Measurements from ENCODE around the gene TMEM187. TPM values are rescaled to one million over a fixed set of nuclear protein-coding genes. Genes with fewer than 3 reads are reported as not detected.

The TMEM187 gene
- total RNA-seq, 1 donor from 2014 or later: 8.6 TPM

DNA sequence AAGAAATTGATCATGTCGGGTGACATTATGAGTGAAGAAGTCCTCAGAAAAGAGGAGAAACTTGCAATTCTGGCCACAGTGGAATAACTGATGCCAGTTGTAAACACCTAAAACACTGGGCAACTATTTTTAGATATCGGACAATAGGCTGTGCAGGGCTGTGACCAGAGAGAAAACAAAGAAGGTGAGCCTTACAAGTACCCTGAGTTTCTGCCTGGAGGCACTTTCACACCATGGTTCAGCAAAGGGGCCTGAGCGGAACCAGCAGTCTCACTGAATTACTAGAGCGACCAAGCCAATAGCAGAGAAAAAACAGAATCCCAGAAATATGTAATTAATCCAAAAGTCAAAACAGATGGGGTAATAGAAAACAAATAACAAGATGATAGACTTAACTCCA is 36.0 kb downstream of the TMEM187 start:
- Histone ChIP-seq H3K79me2 (ENCODE audit: insufficient read depth, low read length) (no peaks in the 10 kb centered on the region), H2AFZ (ENCODE audit: low read depth, low read length) (no peak overlapping the region), H4K20me1 (ENCODE audit: insufficient read depth, low read length) (peaks cover 6% of the 10 kb centered on the region), H3K27me3 (ENCODE audit: insufficient read depth, low read length) (no peaks in the 10 kb centered on the region), H3K4me1 (ENCODE audit: insufficient read depth, low read length) (no peaks in the 10 kb centered on the region), H3K9me3 (ENCODE audit: insufficient read depth, low read depth, low read length) (no peaks in the 10 kb centered on the region), H3K36me3 (ENCODE audit: insufficient read depth, low read length) (peaks cover 2% of the 10 kb centered on the region), H3K4me2 (ENCODE audit: low read length) (no peak overlapping the region), H3K4me3 (ENCODE audit: insufficient read depth, low read depth, low read length) (no peak overlapping the region), H3K27ac (ENCODE audit: low read depth, low read length) (no peak overlapping the region), H3K9ac (ENCODE audit: low read length) (no peak overlapping the region)
- H3K9me3 Mint-ChIP-seq (ENCODE audit: unreplicated experiment): no peaks in the 10 kb centered on the region
- FAIRE-seq (peak; percentile 45), DNase-seq (ENCODE audit: low read depth) (no peak)
- H3K27ac Mint-ChIP-seq (ENCODE audit: unreplicated experiment): no peak overlapping the region
- TF ChIP-seq EZH2 (IDR thresholded peaks at IDR 0.05; ENCODE audit: insufficient read depth, low read length): no peak
- TF ChIP-seq, protein P1, sequence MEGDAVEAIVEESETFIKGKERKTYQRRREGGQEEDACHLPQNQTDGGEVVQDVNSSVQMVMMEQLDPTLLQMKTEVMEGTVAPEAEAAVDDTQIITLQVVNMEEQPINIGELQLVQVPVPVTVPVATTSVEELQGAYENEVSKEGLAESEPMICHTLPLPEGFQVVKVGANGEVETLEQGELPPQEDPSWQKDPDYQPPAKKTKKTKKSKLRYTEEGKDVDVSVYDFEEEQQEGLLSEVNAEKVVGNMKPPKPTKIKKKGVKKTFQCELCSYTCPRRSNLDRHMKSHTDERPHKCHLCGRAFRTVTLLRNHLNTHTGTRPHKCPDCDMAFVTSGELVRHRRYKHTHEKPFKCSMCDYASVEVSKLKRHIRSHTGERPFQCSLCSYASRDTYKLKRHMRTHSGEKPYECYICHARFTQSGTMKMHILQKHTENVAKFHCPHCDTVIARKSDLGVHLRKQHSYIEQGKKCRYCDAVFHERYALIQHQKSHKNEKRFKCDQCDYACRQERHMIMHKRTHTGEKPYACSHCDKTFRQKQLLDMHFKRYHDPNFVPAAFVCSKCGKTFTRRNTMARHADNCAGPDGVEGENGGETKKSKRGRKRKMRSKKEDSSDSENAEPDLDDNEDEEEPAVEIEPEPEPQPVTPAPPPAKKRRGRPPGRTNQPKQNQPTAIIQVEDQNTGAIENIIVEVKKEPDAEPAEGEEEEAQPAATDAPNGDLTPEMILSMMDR (IDR thresholded peaks at IDR 0.05; ENCODE audit: insufficient read depth, low read depth, low read length): no peak
- peaks cover 4% of the 10 kb centered on the region for H3K36me3 Mint-ChIP-seq (ENCODE audit: low read depth, unreplicated experiment)
- no peaks in the 10 kb centered on the region for H3K4me1 Mint-ChIP-seq (ENCODE audit: low read depth, unreplicated experiment)
- H3K27me3 Mint-ChIP-seq (ENCODE audit: low read depth, unreplicated experiment): no peaks in the 10 kb centered on the region
- no peak overlapping the region for H3K4me3 Mint-ChIP-seq (ENCODE audit: unreplicated experiment)

DNA sequence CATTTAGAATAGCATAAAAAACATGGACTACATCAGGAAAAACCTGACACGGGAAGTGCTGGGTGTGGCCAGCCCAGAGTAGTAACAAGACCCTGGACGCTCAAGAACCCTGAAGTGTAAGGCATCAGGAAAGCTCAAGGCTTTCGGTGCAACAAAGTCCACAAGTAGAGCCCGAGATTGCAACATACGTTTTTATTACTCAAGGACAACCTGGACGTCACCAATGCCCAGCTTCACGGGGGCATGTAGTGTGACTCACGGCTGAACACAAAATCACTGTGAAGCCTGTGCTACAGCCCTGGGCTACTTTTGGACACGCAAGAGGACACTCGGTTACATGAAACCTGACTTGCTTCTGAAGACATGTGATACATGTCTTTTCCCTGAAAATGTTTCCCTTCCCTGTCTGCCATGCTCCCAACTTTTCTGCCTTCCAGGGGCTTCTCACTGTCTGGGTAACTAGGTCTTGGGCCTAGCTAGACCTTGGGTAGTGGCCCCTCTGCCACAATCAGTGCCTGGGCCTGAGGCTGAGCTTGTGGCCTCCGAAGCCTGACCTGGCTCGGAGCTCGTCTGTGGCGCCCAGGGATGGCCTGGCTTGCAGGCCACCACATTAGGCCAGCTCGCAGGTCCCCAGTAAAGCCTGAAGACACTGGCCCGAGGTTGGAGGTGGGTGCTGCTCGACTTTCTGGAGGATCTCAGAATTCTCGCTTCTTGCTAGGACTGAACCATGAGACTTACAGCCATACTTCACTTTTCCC is 38.0 kb downstream of the TMEM187 start:
- H3K9ac ChIP-seq (ENCODE audit: low read length): no peak overlapping the region
- H3K9me3 ChIP-seq (ENCODE audit: insufficient read depth, low read depth, low read length): no peaks in the 10 kb centered on the region
- Mint-ChIP-seq H3K9me3 (ENCODE audit: unreplicated experiment) (no peaks in the 10 kb centered on the region), H3K27ac (ENCODE audit: unreplicated experiment) (no peak overlapping the region), H3K36me3 (ENCODE audit: low read depth, unreplicated experiment) (peaks cover 4% of the 10 kb centered on the region), H3K4me3 (ENCODE audit: unreplicated experiment) (no peak overlapping the region), H3K4me1 (ENCODE audit: low read depth, unreplicated experiment) (no peaks in the 10 kb centered on the region), H3K27me3 (ENCODE audit: low read depth, unreplicated experiment) (no peaks in the 10 kb centered on the region)
- H3K79me2 ChIP-seq (ENCODE audit: insufficient read depth, low read length): no peaks in the 10 kb centered on the region
- H3K4me3 ChIP-seq (ENCODE audit: insufficient read depth, low read depth, low read length): no peak overlapping the region
- peaks cover 2% of the 10 kb centered on the region for H3K36me3 ChIP-seq (ENCODE audit: insufficient read depth, low read length)
- TF ChIP-seq, protein P1 (IDR thresholded peaks at IDR 0.05; ENCODE audit: insufficient read depth, low read depth, low read length): no peak
- TF ChIP-seq EZH2 (IDR thresholded peaks at IDR 0.05; ENCODE audit: insufficient read depth, low read length): no peak
- no peak overlapping the region for H2AFZ ChIP-seq (ENCODE audit: low read depth, low read length)
- no peaks in the 10 kb centered on the region for H3K27me3 ChIP-seq (ENCODE audit: insufficient read depth, low read length)
- peaks cover 7% of the 10 kb centered on the region for H4K20me1 ChIP-seq (ENCODE audit: insufficient read depth, low read length)
- FAIRE-seq: no peak
- DNase-seq (ENCODE audit: low read depth): no peak
- no peaks in the 10 kb centered on the region for H3K4me1 ChIP-seq (ENCODE audit: insufficient read depth, low read length)
- no peak overlapping the region for H3K27ac ChIP-seq (ENCODE audit: low read depth, low read length)
- no peak overlapping the region for H3K4me2 ChIP-seq (ENCODE audit: low read length)
